Ascending aorta (tissue), 2 donors: ENCODE results near the gene DPYSL4. TPM values are rescaled to one million over a fixed set of nuclear protein-coding genes. Genes with fewer than 3 reads are reported as not detected.

Experiments used
- DNase-seq, 2 donors: peaks; one replicate each; pipeline ENCODE4 v3.0.0-alpha.2; 2019; ENCODE audit warnings: low spot score in 2 of 2
- H3K27ac ChIP-seq, 2 donors: fragments of 200-600 bp; sonication (generic); one replicate each; pipeline ENCODE4 v1.5.1; 2016 to 2017; ENCODE audit warnings: mild to moderate bottlenecking in 1 of 2
- H3K27me3 ChIP-seq: fragments of 200-600 bp; sonication (generic); one replicate; pipeline ENCODE4 v1.5.1; 2017
- H3K36me3 ChIP-seq, 2 donors: fragments of 200-600 bp; sonication (generic); one replicate each; pipeline ENCODE4 v1.5.1; 2016
- H3K4me1 ChIP-seq, 2 donors: fragments of 200-600 bp; sonication (generic); one replicate each; pipeline ENCODE4 v1.5.1; 2016 to 2017; ENCODE audit warnings: mild to moderate bottlenecking in 1 of 2
- H3K4me3 ChIP-seq, 2 donors: fragments of 200-600 bp; sonication (generic); one replicate each; pipeline ENCODE4 v1.5.1; 2016 to 2017; ENCODE audit warnings: mild to moderate bottlenecking in 1 of 2
- H3K9me3 ChIP-seq, 2 donors: fragments of 200-600 bp; sonication (generic); one replicate each; pipeline ENCODE4 v1.5.1; 2016
- intact Hi-C: fragments of 100-400 bp; cut with DNase I; formaldehyde crosslinking; loops from one replicate; pipeline ENCODE4 v1.15.1; 2023
- total RNA-seq: library from RNA; depleted of rRNA; stranded (reverse); fragments of >200 nt; gene quantifications from one replicate; pipeline ENCODE4 v1.1.0, GENCODE V29; 2016
- TF ChIP-seq, protein P1 (sequence below), 3 experiments: fragments of 200-600 bp in 2 of 3; fragments of 450-650 bp in 1 of 3; sonication (generic) in 2 of 3; IDR thresholded peaks; one replicate each; pipeline ENCODE4 v1.5.1; 2016 to 2019; ENCODE audit warnings: antibody characterized with exemption in 3 of 3, mild to moderate bottlenecking in 1 of 3, moderate library complexity in 1 of 3

DPYSL4 gene
- total RNA-seq, 1 donor from 2014 or later, result not detected

DNA sequence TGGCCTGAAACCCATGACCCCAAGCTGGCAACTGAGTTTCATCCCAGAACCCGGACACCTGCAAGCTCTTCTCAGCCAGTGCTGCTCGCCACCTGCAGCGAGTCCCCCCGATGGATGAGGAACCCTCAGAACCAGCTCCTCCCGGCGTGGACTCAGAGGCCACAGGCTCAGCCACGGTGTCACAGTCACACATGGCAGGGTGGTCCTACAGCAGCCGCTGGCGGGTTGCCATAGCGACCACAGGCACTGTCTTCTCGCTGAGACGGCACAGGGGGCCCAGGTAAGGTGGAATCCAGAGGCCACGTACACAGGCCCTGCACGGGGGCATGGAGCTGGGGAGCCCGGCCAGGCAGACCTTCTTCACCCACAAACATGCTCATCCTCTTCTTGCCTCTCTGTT, 53.4 kb downstream of the DPYSL4 start:
- no peak for DNase-seq
- H3K27me3 ChIP-seq, result no peaks in the 10 kb centered on the region
- intact Hi-C loops, result no loop called here
- no peaks in the 10 kb centered on the region for H3K4me1 ChIP-seq
- no peak overlapping the region for H3K4me3 ChIP-seq
- H3K27ac ChIP-seq, result no peak overlapping the region
- H3K9me3 ChIP-seq, result no peaks in the 10 kb centered on the region
- TF ChIP-seq, protein P1, sequence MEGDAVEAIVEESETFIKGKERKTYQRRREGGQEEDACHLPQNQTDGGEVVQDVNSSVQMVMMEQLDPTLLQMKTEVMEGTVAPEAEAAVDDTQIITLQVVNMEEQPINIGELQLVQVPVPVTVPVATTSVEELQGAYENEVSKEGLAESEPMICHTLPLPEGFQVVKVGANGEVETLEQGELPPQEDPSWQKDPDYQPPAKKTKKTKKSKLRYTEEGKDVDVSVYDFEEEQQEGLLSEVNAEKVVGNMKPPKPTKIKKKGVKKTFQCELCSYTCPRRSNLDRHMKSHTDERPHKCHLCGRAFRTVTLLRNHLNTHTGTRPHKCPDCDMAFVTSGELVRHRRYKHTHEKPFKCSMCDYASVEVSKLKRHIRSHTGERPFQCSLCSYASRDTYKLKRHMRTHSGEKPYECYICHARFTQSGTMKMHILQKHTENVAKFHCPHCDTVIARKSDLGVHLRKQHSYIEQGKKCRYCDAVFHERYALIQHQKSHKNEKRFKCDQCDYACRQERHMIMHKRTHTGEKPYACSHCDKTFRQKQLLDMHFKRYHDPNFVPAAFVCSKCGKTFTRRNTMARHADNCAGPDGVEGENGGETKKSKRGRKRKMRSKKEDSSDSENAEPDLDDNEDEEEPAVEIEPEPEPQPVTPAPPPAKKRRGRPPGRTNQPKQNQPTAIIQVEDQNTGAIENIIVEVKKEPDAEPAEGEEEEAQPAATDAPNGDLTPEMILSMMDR (IDR thresholded peaks at IDR 0.05), result no peak
- no peaks in the 10 kb centered on the region for H3K36me3 ChIP-seq

DNA sequence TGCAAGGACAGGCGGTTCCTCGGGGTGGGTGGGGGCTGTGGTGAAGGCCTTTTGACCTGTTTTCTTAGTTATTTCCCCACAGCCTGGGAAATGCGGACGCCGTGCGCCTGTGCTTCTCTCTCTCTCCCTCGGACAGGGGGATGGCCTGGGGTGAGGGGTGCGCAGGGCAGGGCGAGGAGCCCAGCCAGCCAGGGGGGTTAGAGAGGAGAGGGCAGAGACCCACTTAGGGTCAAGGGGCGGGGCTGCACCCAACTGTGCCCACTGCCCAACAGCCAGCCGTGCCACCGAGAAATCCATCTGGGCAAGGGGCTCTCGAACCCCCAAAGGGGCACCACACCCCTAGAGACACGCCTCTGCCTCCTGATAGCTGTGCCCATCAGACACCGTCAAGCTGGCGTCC, 53.8 kb downstream of the DPYSL4 start:
- Histone ChIP-seq H3K27ac (no peak overlapping the region), H3K36me3 (no peaks in the 10 kb centered on the region), H3K4me1 (no peaks in the 10 kb centered on the region), H3K9me3 (no peaks in the 10 kb centered on the region), H3K27me3 (no peaks in the 10 kb centered on the region), H3K4me3 (no peak overlapping the region)
- DNase-seq, result no peak
- intact Hi-C loops, result no loop called here
- TF ChIP-seq, protein P1 (IDR thresholded peaks at IDR 0.05), result no peak

DNA sequence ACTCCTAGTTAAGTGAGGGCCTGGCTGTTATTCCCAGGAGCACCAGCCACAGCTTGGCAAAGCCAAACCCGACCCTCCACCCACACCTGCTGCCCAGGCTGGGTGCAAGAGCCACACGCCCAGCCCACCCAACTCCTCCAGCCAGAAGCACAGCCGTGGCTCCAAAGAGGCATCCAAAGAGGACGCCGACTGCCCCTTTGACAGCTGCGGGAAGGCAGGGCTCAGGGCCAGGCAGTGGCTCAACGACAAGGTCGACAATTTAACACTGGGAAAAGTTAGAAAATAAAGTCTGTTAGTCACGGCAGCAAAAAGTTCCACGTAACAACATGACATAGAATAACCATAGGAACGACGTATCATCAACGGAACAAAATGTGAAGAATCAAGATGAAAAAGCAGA, 54.3 kb downstream of the DPYSL4 start:
- intact Hi-C loops, result no loop called here
- TF ChIP-seq, protein P1 (IDR thresholded peaks at IDR 0.05), result no peak
- DNase-seq, result no peak

DNA sequence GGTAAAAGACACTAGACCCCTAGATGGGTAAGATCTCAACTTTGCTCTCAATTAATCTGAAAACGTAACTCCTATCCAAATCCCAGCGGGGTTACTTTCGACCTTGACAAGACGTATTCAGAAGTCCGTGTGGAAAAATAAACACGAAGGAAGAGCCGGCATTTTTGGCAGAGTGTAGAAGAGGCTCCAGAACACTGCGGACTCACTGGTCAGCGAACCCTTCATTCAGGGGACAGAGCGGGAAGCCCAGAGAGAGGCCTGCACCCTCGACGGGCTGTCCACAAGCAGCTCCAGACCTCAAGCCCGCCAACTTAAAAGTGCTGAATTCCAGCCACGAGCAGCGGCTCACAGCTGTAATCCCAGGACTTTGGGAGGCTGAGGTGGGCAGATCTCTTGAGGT, 54.7 kb downstream of the DPYSL4 start:
- TF ChIP-seq, protein P1 (IDR thresholded peaks at IDR 0.05), result no peak
- intact Hi-C loops, result no loop called here
- Histone ChIP-seq H3K27ac (no peak overlapping the region), H3K4me1 (no peaks in the 10 kb centered on the region), H3K9me3 (no peaks in the 10 kb centered on the region), H3K36me3 (no peaks in the 10 kb centered on the region), H3K4me3 (no peak overlapping the region), H3K27me3 (no peaks in the 10 kb centered on the region)
- no peak for DNase-seq

More for the DNA sequence above, 54.3 kb downstream of the DPYSL4 start:
- H3K9me3 ChIP-seq, result no peaks in the 10 kb centered on the region
- no peak overlapping the region for H3K4me3 ChIP-seq
- H3K27ac ChIP-seq, result no peak overlapping the region
- H3K27me3 ChIP-seq, result no peaks in the 10 kb centered on the region
- H3K4me1 ChIP-seq, result no peaks in the 10 kb centered on the region
- no peaks in the 10 kb centered on the region for H3K36me3 ChIP-seq

DNA sequence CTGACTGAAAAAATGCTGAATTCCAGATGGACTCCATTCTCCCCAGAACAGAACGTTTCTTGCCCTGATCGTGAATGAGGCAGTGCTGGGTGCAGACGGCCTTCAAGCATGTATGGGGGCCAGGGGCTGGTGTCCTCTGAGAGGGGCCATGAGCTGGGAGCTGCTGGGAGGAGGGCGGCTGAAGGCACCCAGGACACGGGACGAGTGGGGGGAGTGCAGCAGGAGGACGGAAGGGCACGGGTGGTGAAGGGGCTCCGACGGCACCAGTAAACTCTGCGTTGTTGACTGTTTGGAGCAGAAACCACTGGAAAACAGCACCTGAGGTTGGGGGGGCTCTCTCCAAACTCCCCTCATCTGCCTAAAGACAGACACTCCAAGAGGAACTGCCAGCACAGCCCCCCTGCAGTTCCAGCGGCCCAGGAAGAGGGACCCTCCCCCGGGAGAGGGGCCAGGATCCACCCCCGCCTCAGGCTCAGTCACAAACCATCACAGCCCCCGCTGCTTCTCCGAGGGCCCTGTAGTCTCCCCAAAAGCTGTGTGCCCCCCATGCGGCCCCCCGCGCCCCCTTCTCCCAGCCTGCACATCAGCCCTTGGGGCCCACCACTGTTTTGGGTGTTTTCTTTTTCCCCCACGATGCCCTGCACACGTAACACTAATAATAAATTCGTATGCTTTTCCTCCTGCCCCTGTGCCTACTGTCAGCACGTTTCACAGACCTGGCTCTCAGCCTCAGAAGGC, 55.5 kb downstream of the DPYSL4 start:
- no peak overlapping the region for H3K4me3 ChIP-seq
- no peaks in the 10 kb centered on the region for H3K4me1 ChIP-seq
- DNase-seq, result no peak
- H3K27ac ChIP-seq, result no peak overlapping the region
- H3K27me3 ChIP-seq, result no peaks in the 10 kb centered on the region
- intact Hi-C loops, result no loop called here
- H3K36me3 ChIP-seq, result no peaks in the 10 kb centered on the region
- no peaks in the 10 kb centered on the region for H3K9me3 ChIP-seq
- TF ChIP-seq, protein P1 (IDR thresholded peaks at IDR 0.05), result no peak
